Hepatocyte (in vitro differentiated cells): Measurements from ENCODE around the gene PDE7B. TPM values are rescaled to one million over a fixed set of nuclear protein-coding genes. Genes with fewer than 3 reads are reported as not detected.

Experiments used
- DNase-seq: peaks from one replicate; pipeline ENCODE4 v3.0.0-alpha.2; 2016; ENCODE audit warnings: low spot score
- H2AFZ ChIP-seq: fragments of 200-600 bp; sonication (generic); 2 replicates; pipeline ENCODE4 v1.6.0; 2016; ENCODE audit warnings: antibody characterized with exemption, mild to moderate bottlenecking
- H3K27ac ChIP-seq: fragments of 200-600 bp; sonication (generic); 2 replicates; pipeline ENCODE4 v1.5.1; 2016; ENCODE audit warnings: mild to moderate bottlenecking
- H3K27me3 ChIP-seq: fragments of 200-600 bp; sonication (generic); 2 replicates; pipeline ENCODE4 v1.6.1; 2016
- H3K36me3 ChIP-seq: fragments of 200-600 bp; sonication (generic); replicated peaks from 2 replicates; pipeline ENCODE4 v1.5.1; 2016; ENCODE audit warnings: low read depth; ENCODE audit not compliant: insufficient read depth
- H3K4me1 ChIP-seq: fragments of 200-600 bp; sonication (generic); 2 replicates; pipeline ENCODE4 v1.5.1; 2016; ENCODE audit warnings: mild to moderate bottlenecking, moderate library complexity; ENCODE audit not compliant: insufficient read depth
- H3K4me2 ChIP-seq: fragments of 200-600 bp; sonication (generic); 2 replicates; pipeline ENCODE4 v1.6.0; 2016
- H3K4me3 ChIP-seq: fragments of 200-600 bp; sonication (generic); 2 replicates; pipeline ENCODE4 v1.5.1; 2016; ENCODE audit warnings: mild to moderate bottlenecking
- H3K79me2 ChIP-seq: fragments of 200-600 bp; sonication (generic); 2 replicates; pipeline ENCODE4 v1.6.0; 2017; ENCODE audit warnings: mild to moderate bottlenecking
- H3K9me2 ChIP-seq: fragments of 200-600 bp; sonication (generic); replicated peaks from 2 replicates; pipeline ENCODE4 v1.6.0; 2017; ENCODE audit warnings: mild to moderate bottlenecking; ENCODE audit not compliant: insufficient read depth
- H3K9me3 ChIP-seq: fragments of 200-600 bp; sonication (generic); 2 replicates; pipeline ENCODE4 v1.5.1; 2016; ENCODE audit warnings: low read depth, mild to moderate bottlenecking
- H4K20me1 ChIP-seq: fragments of 200-600 bp; sonication (generic); 2 replicates; pipeline ENCODE4 v1.6.0; 2016; ENCODE audit warnings: mild to moderate bottlenecking; ENCODE audit not compliant: insufficient read depth, poor library complexity, severe bottlenecking
- CTCF ChIP-seq: fragments of 200-600 bp; sonication (generic); IDR thresholded peaks from 2 replicates; pipeline ENCODE4 v1.5.1; 2016; ENCODE audit warnings: antibody characterized with exemption, mild to moderate bottlenecking; ENCODE audit not compliant: poor library complexity
- EZH2 ChIP-seq: fragments of 200-600 bp; sonication (generic); IDR thresholded peaks from 2 replicates; pipeline ENCODE4 v1.6.1; 2016; ENCODE audit warnings: antibody characterized with exemption, mild to moderate bottlenecking, borderline replicate concordance
- EZH2phosphoT487 ChIP-seq: fragments of 200-600 bp; sonication (generic); IDR thresholded peaks from one replicate; pipeline ENCODE4 v1.6.1; 2018; ENCODE audit warnings: antibody characterized with exemption, mild to moderate bottlenecking, low read depth, moderate library complexity; ENCODE audit not compliant: unreplicated experiment, severe bottlenecking
- WGBS: methylation state at CpG from one replicate; pipeline ENCODE4 v1.1.6; 2016; ENCODE audit warnings: low lambda C conversion rate; ENCODE audit errors: missing lambda C conversion rate; 5-methylcytosine and 5-hydroxymethylcytosine counted together
- polyA plus RNA-seq: library from polyadenylated mRNA; unstranded; fragments of >200 nt; fragmentation: Nextera tagmentation; extraction: Ambion mirVana; gene quantifications from 2 replicates; pipeline ENCODE4 v1.2.1, GENCODE V29; 2016
- total RNA-seq: library from RNA; depleted of rRNA; stranded (reverse); fragments of >200 nt; gene quantifications from 2 replicates; pipeline ENCODE4 v1.2.3, GENCODE V29; 2014

PDE7B gene
- total and polyA plus RNA-seq, 2 experiments from 2014 or later = 3.4 to 7.2 TPM

GRCh38 chr6:136070815-136071214 is 219.3 kb downstream of the PDE7B start:
- Histone ChIP-seq H3K79me2 (no peaks in the 10 kb centered on the region), H3K4me3 (no peak overlapping the region), H3K27ac (no peak overlapping the region), H3K4me2 (no peak overlapping the region), H3K9me3 (no peaks in the 10 kb centered on the region), H3K27me3 (no peaks in the 10 kb centered on the region), H4K20me1 (no peaks in the 10 kb centered on the region), H3K9me2 (no peaks in the 10 kb centered on the region), H3K36me3 (no peaks in the 10 kb centered on the region), H3K4me1 (no peaks in the 10 kb centered on the region), H2AFZ (no peak overlapping the region)
- no peak for DNase-seq
- no peak for TF ChIP-seq EZH2
- no peak for TF ChIP-seq CTCF
- TF ChIP-seq EZH2phosphoT487 = no peak
- 96% methylated on average over 5 of the region's 5 CpGs for WGBS

- no peaks in the 10 kb centered on the region for H3K79me2 ChIP-seq
- no peak overlapping the region for H3K4me3 ChIP-seq
- WGBS = 98% methylated on average over 7 of the region's 7 CpGs
- H3K4me2 ChIP-seq = no peak overlapping the region
- no peaks in the 10 kb centered on the region for H3K27me3 ChIP-seq
- no peak overlapping the region for H3K27ac ChIP-seq
- DNase-seq = no peak
- H3K36me3 ChIP-seq = no peaks in the 10 kb centered on the region
- no peaks in the 10 kb centered on the region for H3K4me1 ChIP-seq
- no peak overlapping the region for H2AFZ ChIP-seq
- TF ChIP-seq EZH2phosphoT487 (no peak), CTCF (no peak)
- H3K9me3 ChIP-seq = no peaks in the 10 kb centered on the region
- H4K20me1 ChIP-seq = no peaks in the 10 kb centered on the region
- no peaks in the 10 kb centered on the region for H3K9me2 ChIP-seq
These were observed 221.2 kb downstream of the PDE7B start for GRCh38 chr6:136072691-136073090.

DNA sequence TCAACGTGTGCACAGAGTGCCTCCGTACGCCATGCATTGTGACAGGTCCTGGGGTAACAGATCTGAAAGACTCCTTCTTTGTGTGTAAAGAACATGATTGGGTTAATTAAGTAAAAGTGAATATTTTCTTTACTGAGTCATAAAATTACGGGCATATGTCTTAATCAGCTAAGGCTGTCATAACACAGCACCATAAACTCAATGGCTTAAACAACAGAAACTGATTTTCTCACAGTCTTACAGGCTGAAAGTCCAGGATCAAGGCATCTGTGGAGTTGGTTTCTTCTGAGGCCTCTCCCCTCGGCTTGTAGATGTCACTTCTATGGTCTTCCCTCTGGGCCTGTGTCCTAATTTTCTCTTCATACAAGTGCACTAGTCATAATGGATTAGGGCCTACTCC is 221.7 kb downstream of the PDE7B start:
- no peak for TF ChIP-seq EZH2phosphoT487
- no peak for TF ChIP-seq EZH2
- no peak for TF ChIP-seq CTCF
- H3K4me1 ChIP-seq = no peaks in the 10 kb centered on the region
- H3K4me3 ChIP-seq = no peak overlapping the region
- no peak for DNase-seq
- H3K4me2 ChIP-seq = no peak overlapping the region
- H3K27ac ChIP-seq = no peak overlapping the region
- no peaks in the 10 kb centered on the region for H3K9me3 ChIP-seq
- no peaks in the 10 kb centered on the region for H3K36me3 ChIP-seq
- H2AFZ ChIP-seq = no peak overlapping the region
- no peaks in the 10 kb centered on the region for H4K20me1 ChIP-seq
- H3K79me2 ChIP-seq = no peaks in the 10 kb centered on the region
- H3K27me3 ChIP-seq = no peaks in the 10 kb centered on the region
- 84% methylated on average over 5 of the region's 5 CpGs for WGBS
- no peaks in the 10 kb centered on the region for H3K9me2 ChIP-seq

- no peaks in the 10 kb centered on the region for H3K79me2 ChIP-seq
- WGBS = 94% methylated on average over 3 of the region's 3 CpGs
- no peak overlapping the region for H3K4me2 ChIP-seq
- H3K27ac ChIP-seq = no peak overlapping the region
- H3K27me3 ChIP-seq = no peaks in the 10 kb centered on the region
- TF ChIP-seq EZH2 = no peak
- no peak for TF ChIP-seq CTCF
- TF ChIP-seq EZH2phosphoT487 = no peak
- H3K9me3 ChIP-seq = no peaks in the 10 kb centered on the region
- H3K36me3 ChIP-seq = no peaks in the 10 kb centered on the region
- H2AFZ ChIP-seq = no peak overlapping the region
- no peak for DNase-seq
- no peaks in the 10 kb centered on the region for H3K4me1 ChIP-seq
- no peaks in the 10 kb centered on the region for H4K20me1 ChIP-seq
- H3K4me3 ChIP-seq = no peak overlapping the region
- no peaks in the 10 kb centered on the region for H3K9me2 ChIP-seq
These were observed 225.0 kb downstream of the PDE7B start for GRCh38 chr6:136076496-136076895.
